ENCODE results near the gene MTHFD2L.

Gene MTHFD2L

GRCh38 chr4:74260036-74260435 is 102.1 kb downstream of the MTHFD2L start:
- no peak for DNase-seq

DNA sequence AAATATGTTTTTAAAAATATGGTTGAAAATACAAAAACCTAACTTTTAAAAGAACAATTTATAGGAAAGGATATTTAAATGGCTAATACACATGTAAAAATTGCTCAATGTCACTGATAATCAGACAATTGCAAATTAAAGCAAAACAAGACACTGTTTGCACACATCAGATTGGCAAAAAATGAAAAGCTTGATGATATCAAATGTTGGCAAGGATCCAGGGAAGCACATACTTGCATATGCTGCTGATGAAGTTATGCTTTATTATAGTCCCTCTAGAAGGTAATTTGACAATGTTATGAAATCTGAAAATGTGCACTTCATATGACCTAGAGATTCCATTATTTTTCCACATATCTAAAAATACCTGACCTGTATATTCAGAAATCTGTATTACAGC is 104.6 kb downstream of the MTHFD2L start:
- no peak for DNase-seq

GRCh38 chr4:74263551-74263950 is 105.6 kb downstream of the MTHFD2L start:
- DNase-seq: no peak

DNA sequence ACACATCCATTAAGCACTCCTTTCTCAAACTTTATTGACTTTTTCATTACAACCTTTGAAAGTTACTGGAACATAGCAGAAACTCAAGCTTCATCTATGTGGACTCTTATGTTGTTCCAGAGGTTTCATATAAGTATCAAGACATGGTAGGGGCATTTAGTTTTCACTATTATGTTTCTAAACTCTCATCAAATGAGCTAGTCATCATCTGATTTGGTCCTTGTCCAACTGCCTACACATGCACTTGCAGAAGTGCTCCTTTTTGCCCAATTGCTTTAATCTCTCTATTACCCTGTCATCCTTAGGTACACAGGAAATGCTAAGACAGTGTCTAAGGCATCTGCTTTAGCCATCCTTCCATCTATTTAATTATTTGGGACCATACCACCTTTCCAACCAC is 108.2 kb downstream of the MTHFD2L start:
- no peak for DNase-seq

DNA sequence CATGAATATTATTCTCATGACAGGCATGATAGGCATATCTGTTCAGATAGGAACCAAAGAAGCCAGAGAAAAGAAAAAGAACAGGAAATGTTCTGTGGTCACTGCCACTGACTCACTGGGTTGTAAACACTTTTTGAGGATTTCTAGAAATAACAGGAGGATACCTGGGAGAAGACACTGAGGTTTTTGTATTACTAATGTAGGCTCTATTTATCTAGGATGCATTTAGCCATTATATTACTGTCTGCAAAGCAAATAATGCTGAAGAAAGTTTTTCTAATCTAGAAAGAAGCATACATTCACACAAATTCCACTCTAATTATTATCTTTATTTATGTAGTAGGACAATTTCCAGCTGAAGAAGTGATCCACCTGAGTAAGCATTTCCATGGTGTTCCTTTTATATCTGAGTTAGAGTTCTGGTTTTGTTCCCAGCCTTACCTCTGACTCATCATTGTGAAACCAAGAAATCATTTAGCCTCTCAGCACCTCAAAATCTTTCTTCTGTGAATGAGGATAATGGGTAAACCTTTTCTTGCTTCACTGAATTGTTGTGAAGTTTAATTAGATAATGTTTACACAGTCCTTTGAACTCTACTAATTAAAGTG is 110.2 kb downstream of the MTHFD2L start:
- no peak for DNase-seq

- no peak for DNase-seq
Measured at GRCh38 chr4:74268643-74269042, 110.7 kb downstream of the MTHFD2L start.

- DNase-seq: no peak
Measured at GRCh38 chr4:74278490-74278889, 120.6 kb downstream of the MTHFD2L start.

DNA sequence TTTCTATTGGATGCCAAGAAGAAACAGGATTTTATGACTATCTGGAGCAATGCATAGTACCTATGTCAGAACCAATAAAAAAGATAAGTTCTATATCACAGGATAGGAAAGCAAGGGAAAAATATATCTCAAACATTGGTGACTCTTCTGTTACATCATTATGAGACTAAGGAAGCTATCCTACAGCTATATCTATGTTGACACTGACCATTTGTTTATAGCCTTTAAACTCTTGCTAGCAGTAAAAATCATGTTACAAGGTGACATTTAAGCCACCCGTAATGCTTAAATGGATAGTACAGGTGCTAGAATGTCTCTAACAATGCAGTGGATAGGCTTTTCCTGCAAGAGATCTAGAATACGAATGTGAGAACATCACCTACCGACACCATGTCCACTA is 121.8 kb downstream of the MTHFD2L start:
- no peak for DNase-seq

GRCh38 chr4:74282926-74283325 is 125.0 kb downstream of the MTHFD2L start:
- DNase-seq: no peak

DNA sequence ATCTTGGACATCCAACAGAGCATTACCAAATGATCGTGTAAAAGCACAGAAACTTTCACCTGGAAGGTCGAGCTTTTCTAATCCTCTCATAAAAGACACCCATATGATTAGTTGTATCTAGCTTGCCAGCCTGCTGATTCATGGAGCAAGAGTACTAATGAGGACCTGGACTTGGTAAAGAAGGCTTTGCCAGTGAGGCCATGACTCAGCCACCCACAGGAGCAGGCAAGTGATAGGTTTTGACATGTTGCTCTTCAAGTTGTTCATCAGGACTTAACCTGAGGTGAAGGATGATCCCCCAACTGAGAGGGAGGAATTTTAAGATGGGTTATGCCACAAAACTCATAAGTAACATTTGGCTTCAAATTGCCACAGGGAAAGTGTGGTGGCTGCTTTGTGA is 125.7 kb downstream of the MTHFD2L start:
- no peak for DNase-seq

GRCh38 chr4:74284053-74284452 is 126.1 kb downstream of the MTHFD2L start:
- no peak for DNase-seq

GRCh38 chr4:74287164-74287563 is 129.2 kb downstream of the MTHFD2L start:
- DNase-seq: no peak

DNA sequence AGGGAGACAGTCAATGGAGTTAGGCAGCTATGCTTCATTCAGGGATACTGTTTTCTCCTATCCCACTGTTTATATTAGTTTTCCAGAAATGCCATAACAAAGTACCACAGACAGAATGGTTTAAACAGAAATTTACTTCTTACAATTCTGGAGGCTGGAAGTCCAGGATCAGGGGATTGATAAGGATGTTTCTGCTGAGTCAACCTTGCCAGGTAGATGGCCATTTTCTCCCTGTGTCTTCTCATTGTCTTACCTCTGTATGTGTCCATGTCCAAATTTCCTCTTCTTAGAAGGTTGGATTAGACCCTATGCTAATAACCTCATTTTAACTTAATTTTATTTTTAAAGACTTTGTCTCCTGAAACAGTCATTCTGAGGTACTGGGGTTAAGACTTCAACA is 129.9 kb downstream of the MTHFD2L start:
- no peak for DNase-seq

GRCh38 chr4:74291471-74291870 is 133.6 kb downstream of the MTHFD2L start:
- no peak for DNase-seq

DNA sequence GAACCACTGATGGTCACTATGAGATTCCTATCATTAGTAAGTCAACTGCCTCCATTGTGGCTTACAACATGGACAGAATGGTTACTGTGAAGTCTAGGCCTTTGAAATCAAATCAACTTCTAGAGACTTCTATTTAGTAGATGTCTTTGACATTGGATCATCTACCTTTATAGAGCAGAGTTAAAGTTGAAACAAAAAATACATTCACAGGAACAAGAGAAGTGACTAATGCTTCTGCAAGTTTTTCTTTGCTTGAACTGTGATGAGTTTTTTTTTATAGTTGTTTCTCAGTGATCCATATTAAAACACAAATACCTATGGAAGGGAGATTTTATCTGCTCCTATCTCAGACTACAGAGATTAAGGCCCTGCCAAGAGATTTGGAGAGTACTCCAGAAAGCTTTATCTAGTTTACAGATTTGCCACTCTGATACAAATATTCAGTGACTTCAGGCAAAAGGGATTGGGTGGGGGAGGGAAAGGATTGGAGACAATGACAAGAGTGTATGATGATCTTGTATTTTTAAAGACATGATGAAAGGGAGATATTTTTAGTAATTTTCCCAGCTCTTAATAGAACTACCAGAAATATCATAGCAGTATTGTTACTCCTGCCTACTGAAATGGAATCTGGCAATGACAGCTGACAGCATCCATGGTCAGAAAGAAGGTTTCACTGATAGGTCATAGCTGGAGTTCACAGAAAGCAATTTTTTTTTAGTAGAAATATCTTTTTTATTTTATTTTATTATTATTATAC is 134.4 kb downstream of the MTHFD2L start:
- no peak for DNase-seq

DNA sequence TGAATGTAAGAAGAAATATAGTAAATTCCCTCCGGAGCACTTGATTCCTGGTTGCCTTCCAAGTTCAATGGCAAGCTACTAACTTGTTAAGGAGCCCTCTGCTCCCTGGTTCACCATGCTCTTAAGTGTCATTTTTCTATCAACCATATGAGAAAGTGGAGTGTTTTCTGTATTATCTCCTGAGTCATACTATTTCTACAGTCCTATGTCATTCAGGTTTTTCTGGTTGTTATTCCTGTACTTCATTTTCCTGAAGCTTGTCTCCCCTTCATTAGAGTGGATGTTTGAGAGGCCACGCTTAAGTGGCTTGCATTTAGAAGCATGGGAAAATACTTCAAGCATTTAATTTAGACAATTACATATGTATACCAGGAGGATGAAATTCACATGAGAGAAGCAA is 135.6 kb downstream of the MTHFD2L start:
- no peak for DNase-seq

- DNase-seq: no peak
Measured at GRCh38 chr4:74294681-74295080, 136.8 kb downstream of the MTHFD2L start.

DNA sequence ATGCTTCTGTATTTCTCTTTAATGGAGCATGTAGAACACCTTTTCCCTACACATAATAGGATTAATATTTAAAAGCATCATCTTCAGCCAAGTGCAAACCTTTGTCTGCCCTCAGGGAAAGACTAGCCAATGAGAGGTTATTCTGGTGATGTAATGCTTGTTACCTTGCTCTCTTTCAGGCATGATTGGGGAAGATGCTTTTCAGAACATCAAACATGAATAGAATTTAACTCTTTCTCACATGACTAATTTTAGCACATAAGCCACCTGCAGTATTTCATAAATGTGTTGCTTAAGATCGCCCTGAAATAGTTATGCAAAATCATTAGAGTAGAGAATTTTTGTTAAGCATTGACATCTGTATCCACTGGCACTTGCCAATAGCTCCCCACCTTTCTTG is 139.6 kb downstream of the MTHFD2L start:
- no peak for DNase-seq

DNA sequence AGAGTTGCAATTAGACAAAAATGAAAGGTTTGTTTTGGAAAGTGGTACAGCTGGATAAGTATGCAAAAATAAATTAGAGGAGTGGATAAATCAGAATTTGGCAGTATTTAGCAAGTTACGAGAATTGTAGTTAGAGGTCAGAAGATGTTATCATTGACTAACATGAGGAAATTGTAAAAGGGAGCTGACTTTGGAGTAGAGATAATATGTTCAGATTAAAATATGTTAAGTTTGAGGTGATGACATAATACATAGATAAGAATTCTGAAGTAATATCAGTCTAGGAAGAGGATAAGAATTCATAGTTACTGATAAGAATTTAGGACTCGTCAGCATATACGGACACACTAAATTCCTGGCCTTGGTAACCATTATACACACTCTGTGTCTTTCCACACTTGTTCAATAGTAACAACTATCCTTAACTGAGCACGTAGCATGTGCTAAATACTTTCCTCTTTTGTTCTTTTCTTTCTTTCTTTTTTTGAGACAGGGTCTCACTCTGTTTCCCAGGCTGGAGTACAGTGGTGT is 146.2 kb downstream of the MTHFD2L start:
- no peak for DNase-seq

DNA sequence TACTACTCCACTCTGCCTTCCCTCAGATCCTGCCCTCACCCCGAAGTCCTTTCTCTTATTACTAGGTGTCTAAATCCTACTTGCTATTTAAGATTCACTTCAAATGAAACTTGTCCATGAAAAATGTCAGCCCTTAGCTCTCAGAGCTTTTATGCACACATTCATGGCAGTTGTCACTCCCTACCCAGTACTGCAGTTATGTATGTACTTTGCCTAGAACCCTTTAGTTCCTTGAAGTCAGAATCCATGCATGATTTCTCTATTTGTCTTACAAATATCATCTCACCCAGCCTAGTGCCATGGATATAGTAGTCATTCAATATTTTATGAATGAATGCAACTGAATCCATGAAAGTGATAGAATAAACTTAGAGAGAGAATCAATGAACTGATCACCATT is 147.1 kb downstream of the MTHFD2L start:
- DNase-seq: no peak

GRCh38 chr4:74307170-74307569 is 149.3 kb downstream of the MTHFD2L start:
- DNase-seq: no peak

- no peak for DNase-seq
Measured at GRCh38 chr4:74308215-74308614, 150.3 kb downstream of the MTHFD2L start, which contains the start of gene EPGN. Gene EPGN (plus strand): TSS chr4:74308470. CDS start chr4:74308534, 64 bp downstream.

- DNase-seq: no peak
Measured at GRCh38 chr4:74309223-74309622, 151.3 kb downstream of the MTHFD2L start.

DNA sequence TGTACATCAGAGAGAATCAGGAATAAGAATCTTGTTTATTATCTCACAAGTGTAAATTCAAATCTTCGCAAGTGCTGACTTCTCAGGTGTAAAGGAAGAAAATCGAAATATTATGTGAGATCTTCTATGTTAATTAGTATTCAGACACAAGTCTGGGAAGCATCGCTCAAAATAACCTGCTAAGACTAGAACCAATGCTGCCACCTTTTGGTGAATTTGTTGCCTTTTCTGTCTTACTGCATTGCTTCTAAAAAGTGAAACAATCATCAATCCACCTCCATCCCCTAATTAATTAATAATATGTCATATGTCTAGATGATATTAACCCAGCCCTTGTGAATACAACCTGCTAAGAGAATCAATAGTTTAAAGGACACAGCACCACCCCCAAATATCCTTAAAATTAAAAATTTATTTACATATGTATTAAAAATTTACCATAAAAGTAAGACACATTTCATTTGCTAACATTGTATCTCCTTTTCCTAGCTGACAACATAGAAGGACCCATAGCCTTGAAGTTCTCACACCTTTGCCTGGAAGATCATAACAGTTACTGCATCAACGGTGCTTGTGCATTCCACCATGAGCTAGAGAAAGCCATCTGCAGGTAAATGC is 153.9 kb downstream of the MTHFD2L start:
- no peak for DNase-seq
